Spleen (tissue), 7 donors: ENCODE results near the gene ABCA2.

Experiments
- POLR2A ChIP-seq, 3 donors: fragments of 450-650 bp; IDR thresholded peaks; one replicate each; pipeline ENCODE4 v1.5.1; 2017; ENCODE audit warnings: antibody characterized with exemption in 3 of 3, mild to moderate bottlenecking in 1 of 3
- TF ChIP-seq, protein P1 (sequence below), 11 experiments: fragments of 200-600 bp in 7 of 11; fragments of 450-650 bp in 4 of 11; sonication (generic) in 4 of 11; IDR thresholded peaks in 8 of 11; conservative IDR thresholded peaks in 3 of 11; 1 replicate in 7 of 11; 2 replicates in 4 of 11; pipeline versions ENCODE4 v1.4.0 to v1.8.0; 2016 to 2021; ENCODE audit warnings: antibody characterized with exemption in 11 of 11, inconsistent platforms in 4 of 11, mild to moderate bottlenecking in 1 of 11
- donor health status: DM: no; HTN: no; CAD: no; lungs with moderate emphysema.
- donor health status: DM: no; HTN: no; CAD: no.
- donor health status: DM: no; HTN: no; CAD: no.

DNA sequence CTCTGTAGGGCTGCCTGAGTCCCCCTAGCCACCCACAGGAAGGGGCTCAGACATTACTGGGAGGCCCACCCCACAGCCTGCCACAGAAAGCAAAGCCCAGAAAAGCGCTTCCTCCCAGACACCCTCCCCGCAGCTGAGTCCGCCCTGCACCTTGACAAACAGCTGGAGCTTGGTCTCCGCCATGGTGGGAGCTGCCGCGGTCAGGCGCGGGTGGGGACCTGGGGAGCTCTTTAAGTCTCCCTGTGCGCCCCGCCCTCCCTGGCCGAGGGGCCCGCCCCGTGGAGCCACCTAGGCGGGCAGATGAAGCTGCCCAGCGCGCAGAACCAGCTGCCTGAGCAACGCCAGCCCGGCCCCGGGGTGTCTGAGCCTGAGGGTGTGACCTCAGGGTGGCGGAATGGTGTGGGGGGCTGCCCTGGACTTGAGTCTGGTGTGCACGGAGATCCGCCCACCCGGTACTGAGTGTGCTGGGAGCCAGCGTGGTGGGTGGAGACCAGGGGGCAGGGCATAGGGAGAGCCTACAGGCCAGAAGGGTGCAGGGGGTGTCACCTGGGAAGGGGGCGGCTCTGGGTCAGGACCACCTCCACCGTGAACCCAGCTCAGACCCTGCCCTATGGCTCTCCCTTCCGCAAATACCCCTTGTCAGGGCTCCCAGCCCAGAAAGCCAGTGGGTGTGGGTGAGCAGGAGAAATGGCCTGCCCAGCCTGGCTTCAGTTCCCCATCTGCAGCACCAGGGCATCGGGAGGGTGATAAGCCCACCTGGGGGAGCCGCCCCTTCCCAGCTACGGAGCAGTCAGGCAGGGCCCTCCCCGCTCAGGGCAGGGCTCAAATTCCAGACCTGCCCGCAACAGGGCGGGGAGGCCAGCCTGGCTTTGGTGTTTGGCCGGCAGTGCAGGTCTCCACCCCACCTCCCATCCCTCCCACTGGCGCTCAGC, 31.4 kb downstream of the ABCA2 start, which contains the start of gene CLIC3:
- TF ChIP-seq, protein P1, sequence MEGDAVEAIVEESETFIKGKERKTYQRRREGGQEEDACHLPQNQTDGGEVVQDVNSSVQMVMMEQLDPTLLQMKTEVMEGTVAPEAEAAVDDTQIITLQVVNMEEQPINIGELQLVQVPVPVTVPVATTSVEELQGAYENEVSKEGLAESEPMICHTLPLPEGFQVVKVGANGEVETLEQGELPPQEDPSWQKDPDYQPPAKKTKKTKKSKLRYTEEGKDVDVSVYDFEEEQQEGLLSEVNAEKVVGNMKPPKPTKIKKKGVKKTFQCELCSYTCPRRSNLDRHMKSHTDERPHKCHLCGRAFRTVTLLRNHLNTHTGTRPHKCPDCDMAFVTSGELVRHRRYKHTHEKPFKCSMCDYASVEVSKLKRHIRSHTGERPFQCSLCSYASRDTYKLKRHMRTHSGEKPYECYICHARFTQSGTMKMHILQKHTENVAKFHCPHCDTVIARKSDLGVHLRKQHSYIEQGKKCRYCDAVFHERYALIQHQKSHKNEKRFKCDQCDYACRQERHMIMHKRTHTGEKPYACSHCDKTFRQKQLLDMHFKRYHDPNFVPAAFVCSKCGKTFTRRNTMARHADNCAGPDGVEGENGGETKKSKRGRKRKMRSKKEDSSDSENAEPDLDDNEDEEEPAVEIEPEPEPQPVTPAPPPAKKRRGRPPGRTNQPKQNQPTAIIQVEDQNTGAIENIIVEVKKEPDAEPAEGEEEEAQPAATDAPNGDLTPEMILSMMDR (IDR thresholded peaks at IDR 0.05 in 8 of 11, conservative IDR thresholded peaks at IDR 0.05 in 3 of 11), result no peak
- no peak for TF ChIP-seq POLR2A (IDR thresholded peaks at IDR 0.05)
